BE2C (cell line): Measurements from ENCODE around the gene BAG5.

ENCODE experiments used
- DNase-seq: peaks from one replicate; pipeline ENCODE4 v3.0.0-alpha.2; 2020
- H3K27me3 ChIP-seq: fragments of 250-450 bp; sonication (Bioruptor Pico); 2 replicates; pipeline ENCODE4 v1.5.1; 2020; ENCODE audit warnings: mild to moderate bottlenecking
- H3K36me3 ChIP-seq: fragments of 250-450 bp; sonication (Bioruptor Pico); 2 replicates; pipeline ENCODE4 v1.5.1; 2020; ENCODE audit warnings: mild to moderate bottlenecking
- H3K4me1 ChIP-seq: fragments of 250-450 bp; sonication (Bioruptor Pico); 2 replicates; pipeline ENCODE4 v1.5.1; 2020
- H3K4me3 ChIP-seq: 2 replicates; pipeline ENCODE4 v1.5.1; 2011; ENCODE audit warnings: low read depth, low read length
- H3K9me3 ChIP-seq: fragments of 250-450 bp; sonication (Bioruptor Pico); 2 replicates; pipeline ENCODE4 v1.5.1; 2020
- CTCF ChIP-seq: IDR thresholded peaks from 2 replicates; pipeline ENCODE4 v1.5.1; 2012; ENCODE audit warnings: mild to moderate bottlenecking, low read depth, low read length

BAG5 gene

DNA sequence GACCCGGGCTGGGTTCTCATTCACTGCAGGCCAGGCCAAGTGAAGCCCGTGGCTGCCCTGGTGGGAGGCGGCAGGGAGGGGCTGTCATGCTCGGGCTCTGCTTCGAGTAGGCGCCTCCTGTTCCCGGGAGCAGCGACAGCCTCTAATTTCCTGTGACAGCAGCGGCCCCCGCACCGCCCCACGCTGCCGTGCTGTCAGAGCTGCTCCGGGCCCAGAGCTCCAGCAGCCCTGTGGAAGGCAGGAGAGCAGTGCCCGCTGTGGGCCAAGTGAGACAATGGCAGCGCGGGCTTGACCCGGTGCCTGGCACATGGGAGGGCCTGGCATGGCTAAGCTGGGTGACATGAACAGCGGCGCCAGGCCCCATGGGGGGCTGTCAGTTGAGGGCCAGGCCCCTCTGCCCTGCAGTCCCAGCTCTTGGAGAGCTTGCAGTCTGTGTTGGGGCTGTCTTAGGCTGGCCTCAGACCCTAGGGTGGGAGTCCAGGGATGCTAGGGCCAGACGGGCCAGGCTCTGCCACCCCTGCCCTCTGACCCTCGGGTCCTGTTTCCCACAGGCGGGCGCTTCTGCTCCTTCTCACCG is 28.4 kb downstream of the BAG5 start:
- no peak for TF ChIP-seq CTCF
- Histone ChIP-seq H3K9me3 (no peaks in the 10 kb centered on the region), H3K36me3 (peaks cover 55% of the 10 kb centered on the region), H3K4me1 (peaks cover 7% of the 10 kb centered on the region), H3K27me3 (no peaks in the 10 kb centered on the region), H3K4me3 (no peak overlapping the region)
- DNase-seq, result no peak

GRCh38 chr14:103533137-103533998 is 29.1 kb downstream of the BAG5 start:
- no peaks in the 10 kb centered on the region for H3K27me3 ChIP-seq
- no peaks in the 10 kb centered on the region for H3K9me3 ChIP-seq
- H3K4me3 ChIP-seq, result no peak overlapping the region

DNA sequence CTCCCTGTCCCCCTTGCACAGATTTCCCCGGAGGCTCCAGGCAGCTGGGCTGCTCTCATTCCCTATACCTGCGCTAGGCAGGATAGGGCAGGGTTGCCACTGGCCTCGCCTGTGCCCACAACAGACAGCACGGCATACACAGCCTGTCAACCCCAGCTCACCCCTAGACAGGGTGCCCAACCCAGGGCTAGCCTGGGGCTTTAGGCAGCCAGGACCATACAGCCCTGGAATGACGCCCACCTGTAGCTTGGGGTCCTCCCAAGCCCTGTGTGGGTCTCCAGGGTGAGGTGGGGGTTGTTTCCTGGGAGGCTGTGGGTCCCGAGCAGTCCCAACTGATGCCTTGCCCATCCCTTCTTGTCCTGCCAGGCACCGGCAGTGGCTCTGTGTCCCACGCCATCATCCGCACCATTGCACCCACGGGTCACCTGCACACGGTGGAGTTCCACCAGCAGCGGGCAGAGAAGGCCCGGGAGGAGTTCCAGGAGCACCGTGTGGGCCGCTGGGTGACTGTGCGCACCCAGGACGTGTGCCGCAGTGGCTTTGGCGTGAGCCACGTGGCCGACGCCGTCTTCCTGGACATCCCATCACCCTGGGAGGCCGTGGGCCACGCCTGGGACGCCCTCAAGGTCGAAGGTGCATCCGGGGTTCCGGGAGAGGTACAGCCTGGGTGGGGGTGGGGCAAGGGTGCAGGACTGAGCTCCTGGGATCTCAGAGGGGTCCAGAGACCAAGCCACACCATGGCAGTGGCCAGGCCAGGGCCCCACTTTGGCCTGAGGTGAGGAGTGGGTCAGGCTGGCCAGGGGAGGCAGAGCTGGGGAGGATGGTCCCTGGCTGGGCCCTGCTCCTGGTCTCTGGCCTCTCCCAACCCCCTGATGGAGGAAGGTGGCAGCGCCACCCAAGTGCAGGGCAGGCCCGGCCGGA is 30.0 kb downstream of the BAG5 start:
- H3K4me3 ChIP-seq, result no peak overlapping the region
- DNase-seq, result no peak
- peaks cover 5% of the 10 kb centered on the region; the same call in 1 of the 2 replicates for H3K4me1 ChIP-seq
- no peak for TF ChIP-seq CTCF
- H3K36me3 ChIP-seq, result peaks cover 55% of the 10 kb centered on the region
- H3K9me3 ChIP-seq, result no peaks in the 10 kb centered on the region
- no peaks in the 10 kb centered on the region for H3K27me3 ChIP-seq

More at GRCh38 chr14:103533137-103533998, 29.1 kb downstream of the BAG5 start:
- Histone ChIP-seq H3K4me1 (peaks cover 2% of the 10 kb centered on the region; the same call in 1 of the 2 replicates), H3K36me3 (peaks cover 55% of the 10 kb centered on the region)
- TF ChIP-seq CTCF, result no peak
- no peak for DNase-seq

GRCh38 chr14:103531421-103532215 is 30.8 kb downstream of the BAG5 start:
- Histone ChIP-seq H3K4me3 (no peak overlapping the region), H3K27me3 (no peaks in the 10 kb centered on the region), H3K9me3 (no peaks in the 10 kb centered on the region), H3K36me3 (peaks cover 54% of the 10 kb centered on the region), H3K4me1 (peaks cover 5% of the 10 kb centered on the region; the same call in 1 of the 2 replicates)
- no peak for TF ChIP-seq CTCF
- no peak for DNase-seq

GRCh38 chr14:103530831-103531230 is 31.6 kb downstream of the BAG5 start:
- no peak for DNase-seq
- no peak for TF ChIP-seq CTCF
- no peaks in the 10 kb centered on the region for H3K27me3 ChIP-seq
- peaks cover 51% of the 10 kb centered on the region for H3K36me3 ChIP-seq
- no peak overlapping the region; the same call in 1 of the 2 replicates for H3K4me3 ChIP-seq
- no peaks in the 10 kb centered on the region for H3K9me3 ChIP-seq
- H3K4me1 ChIP-seq, result peaks cover 5% of the 10 kb centered on the region; the same call in 1 of the 2 replicates
